Measurements from ENCODE around the gene RPP25.
A peak's percentile ranks its signal among the peaks of the same experiment; 100 is the strongest.

The RPP25 gene, protein sequence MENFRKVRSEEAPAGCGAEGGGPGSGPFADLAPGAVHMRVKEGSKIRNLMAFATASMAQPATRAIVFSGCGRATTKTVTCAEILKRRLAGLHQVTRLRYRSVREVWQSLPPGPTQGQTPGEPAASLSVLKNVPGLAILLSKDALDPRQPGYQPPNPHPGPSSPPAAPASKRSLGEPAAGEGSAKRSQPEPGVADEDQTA

DNA sequence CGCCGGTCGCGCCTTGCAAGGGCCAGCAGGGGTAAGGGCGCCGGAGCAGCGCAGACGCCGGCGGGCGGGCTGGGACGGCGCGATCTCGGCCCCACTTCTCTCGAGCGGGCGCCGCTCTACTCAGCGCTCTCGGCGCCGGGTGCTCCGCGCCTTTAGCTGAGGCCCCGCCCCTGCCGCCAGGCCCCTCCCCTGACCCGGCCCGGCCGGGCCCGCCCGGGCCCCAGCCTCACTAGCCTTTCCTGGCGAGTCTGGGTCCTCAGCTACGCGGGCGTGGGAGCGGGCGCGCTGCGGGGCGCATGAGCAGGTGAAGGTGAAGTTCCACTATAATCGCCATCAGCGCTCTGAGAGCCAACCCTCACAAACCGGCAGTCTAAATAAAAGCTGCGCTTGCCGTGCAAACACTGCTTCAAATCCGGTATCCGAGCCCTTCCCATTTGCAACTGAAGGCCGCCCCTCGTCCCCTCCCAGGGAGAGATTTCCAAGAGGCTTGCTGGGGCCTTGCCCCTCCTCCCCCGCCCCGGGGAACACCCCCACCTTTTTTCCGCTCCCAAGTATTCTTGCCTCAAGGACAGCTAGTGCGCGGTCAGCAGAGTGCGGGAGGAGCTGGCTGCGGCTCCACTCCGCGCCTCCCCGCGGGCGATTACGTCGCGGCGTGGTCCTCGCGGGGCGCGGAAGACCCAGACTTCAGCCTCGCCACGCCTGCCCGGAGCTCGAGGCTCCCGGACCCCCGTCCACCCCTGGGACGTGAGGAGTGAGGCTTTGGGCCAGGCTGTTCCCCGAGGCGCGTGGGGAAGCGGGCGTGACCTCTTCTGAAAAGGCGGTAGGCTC is at the start of gene RPP25:
RPP25 (minus strand) TSS at position 125 of the 828 bp plus-strand sequence. CDS start 189 bp downstream, outside the sequence.
- Histone ChIP-seq H3K27ac (ENCODE audit: low read length) (peak within 1 kb of the TSS; percentile 16; the same call in 1 of the 2 replicates), H3K36me3 (replicated peaks; ENCODE audit: insufficient read depth, low read length) (no peaks in the 10 kb centered on the region), H3K4me2 (ENCODE audit: low read depth, low read length) (peak within 1 kb of the TSS; percentile 98), H2AFZ (ENCODE audit: low read length) (peak within 1 kb of the TSS; percentile 84), H3K4me1 (ENCODE audit: low read length) (peaks cover 20% of the 10 kb centered on the region), H3K9me3 (replicated peaks; ENCODE audit: insufficient read depth, low read length) (no peaks in the 10 kb centered on the region), H3K9ac (ENCODE audit: low read length) (peak within 1 kb of the TSS; percentile 70), H3K4me3 (ENCODE audit: low read length) (peak within 1 kb of the TSS; percentile 69), H4K20me1 (ENCODE audit: insufficient read depth, low read length) (no peaks in the 10 kb centered on the region), H3F3A (ENCODE audit: insufficient read depth, low read length) (peaks cover 5% of the 10 kb centered on the region; the same call in 1 of the 2 replicates), H3K27me3 (replicated peaks; ENCODE audit: insufficient read depth, low read length) (no peaks in the 10 kb centered on the region), H3K9me2 (replicated peaks; ENCODE audit: insufficient read depth, low read length) (no peaks in the 10 kb centered on the region), H3K79me2 (ENCODE audit: low read length) (peaks cover 17% of the 10 kb centered on the region)
- peak; percentile 76 for DNase-seq
- no peak for TF ChIP-seq EZH2 (optimal IDR thresholded peaks at IDR 0.05; ENCODE audit: low read depth, low read length)
- no peak for TF ChIP-seq EZH2phosphoT487 (IDR thresholded peaks at IDR 0.05; ENCODE audit: low read length)
- TF ChIP-seq, protein P1, sequence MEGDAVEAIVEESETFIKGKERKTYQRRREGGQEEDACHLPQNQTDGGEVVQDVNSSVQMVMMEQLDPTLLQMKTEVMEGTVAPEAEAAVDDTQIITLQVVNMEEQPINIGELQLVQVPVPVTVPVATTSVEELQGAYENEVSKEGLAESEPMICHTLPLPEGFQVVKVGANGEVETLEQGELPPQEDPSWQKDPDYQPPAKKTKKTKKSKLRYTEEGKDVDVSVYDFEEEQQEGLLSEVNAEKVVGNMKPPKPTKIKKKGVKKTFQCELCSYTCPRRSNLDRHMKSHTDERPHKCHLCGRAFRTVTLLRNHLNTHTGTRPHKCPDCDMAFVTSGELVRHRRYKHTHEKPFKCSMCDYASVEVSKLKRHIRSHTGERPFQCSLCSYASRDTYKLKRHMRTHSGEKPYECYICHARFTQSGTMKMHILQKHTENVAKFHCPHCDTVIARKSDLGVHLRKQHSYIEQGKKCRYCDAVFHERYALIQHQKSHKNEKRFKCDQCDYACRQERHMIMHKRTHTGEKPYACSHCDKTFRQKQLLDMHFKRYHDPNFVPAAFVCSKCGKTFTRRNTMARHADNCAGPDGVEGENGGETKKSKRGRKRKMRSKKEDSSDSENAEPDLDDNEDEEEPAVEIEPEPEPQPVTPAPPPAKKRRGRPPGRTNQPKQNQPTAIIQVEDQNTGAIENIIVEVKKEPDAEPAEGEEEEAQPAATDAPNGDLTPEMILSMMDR (IDR thresholded peaks at IDR 0.05; ENCODE audit: low read length), result no peak

DNA sequence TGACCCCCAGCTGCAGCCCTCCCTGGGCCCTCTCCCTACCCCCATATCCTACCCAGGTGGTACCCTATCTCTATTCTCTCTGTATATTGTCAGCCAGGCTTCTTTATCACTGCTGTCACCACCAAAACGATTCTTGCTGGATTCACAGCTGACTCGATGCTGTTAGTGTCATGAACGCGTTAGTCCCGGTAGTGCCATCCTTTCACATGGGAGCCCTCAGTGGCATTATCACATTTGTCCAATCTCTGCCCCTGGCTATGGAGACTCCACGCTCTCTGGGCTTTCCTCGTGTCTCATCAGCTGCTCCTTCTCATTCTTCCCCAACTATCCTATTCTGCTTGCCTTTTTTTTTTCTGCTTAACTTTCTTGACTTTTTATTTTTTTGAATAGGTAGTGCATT is 45.8 kb upstream of the RPP25 start:
- Histone ChIP-seq H3K27me3 (replicated peaks; ENCODE audit: insufficient read depth, low read length) (no peaks in the 10 kb centered on the region), H3K79me2 (ENCODE audit: low read length) (no peaks in the 10 kb centered on the region), H3K36me3 (replicated peaks; ENCODE audit: insufficient read depth, low read length) (no peaks in the 10 kb centered on the region), H3K9ac (ENCODE audit: low read length) (no peak overlapping the region), H3K4me1 (ENCODE audit: low read length) (peaks cover 6% of the 10 kb centered on the region), H3K4me3 (ENCODE audit: low read length) (no peak overlapping the region), H3K9me2 (replicated peaks; ENCODE audit: insufficient read depth, low read length) (no peaks in the 10 kb centered on the region), H4K20me1 (ENCODE audit: insufficient read depth, low read length) (no peaks in the 10 kb centered on the region), H3F3A (ENCODE audit: insufficient read depth, low read length) (peaks cover 7% of the 10 kb centered on the region), H3K27ac (ENCODE audit: low read length) (no peak overlapping the region), H3K4me2 (ENCODE audit: low read depth, low read length) (no peak overlapping the region), H2AFZ (ENCODE audit: low read length) (no peak overlapping the region), H3K9me3 (replicated peaks; ENCODE audit: insufficient read depth, low read length) (no peaks in the 10 kb centered on the region)
- TF ChIP-seq EZH2phosphoT487 (IDR thresholded peaks at IDR 0.05; ENCODE audit: low read length), result no peak
- TF ChIP-seq, protein P1 (IDR thresholded peaks at IDR 0.05; ENCODE audit: low read length), result no peak
- TF ChIP-seq EZH2 (optimal IDR thresholded peaks at IDR 0.05; ENCODE audit: low read depth, low read length), result no peak
- no peak for DNase-seq

DNA sequence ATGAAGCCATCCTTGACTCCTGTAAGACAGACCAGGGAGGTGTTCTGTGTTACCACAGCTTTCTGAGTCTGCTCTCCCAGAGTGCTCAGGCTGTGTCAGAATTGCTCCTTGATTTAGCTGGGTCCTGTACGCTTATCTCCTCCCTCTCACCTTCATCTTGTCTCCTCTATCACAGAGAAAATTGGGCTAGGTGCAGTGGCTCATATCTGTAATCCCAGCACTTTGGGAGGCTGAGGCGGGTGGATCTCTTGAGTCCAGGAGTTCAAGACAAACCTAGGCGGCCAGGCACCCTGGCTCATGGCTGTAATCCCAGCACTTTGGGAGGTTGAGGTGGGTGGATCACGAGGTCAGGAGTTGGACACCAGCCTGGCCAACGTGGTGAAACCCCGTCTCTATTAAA is 44.7 kb upstream of the RPP25 start:
- Histone ChIP-seq H3K27me3 (replicated peaks; ENCODE audit: insufficient read depth, low read length) (no peaks in the 10 kb centered on the region), H3F3A (ENCODE audit: insufficient read depth, low read length) (no peaks in the 10 kb centered on the region), H3K9me2 (replicated peaks; ENCODE audit: insufficient read depth, low read length) (no peaks in the 10 kb centered on the region), H3K9me3 (replicated peaks; ENCODE audit: insufficient read depth, low read length) (no peaks in the 10 kb centered on the region), H3K4me1 (ENCODE audit: low read length) (no peaks in the 10 kb centered on the region), H3K4me3 (ENCODE audit: low read length) (no peak overlapping the region), H3K79me2 (ENCODE audit: low read length) (no peaks in the 10 kb centered on the region), H2AFZ (ENCODE audit: low read length) (no peak overlapping the region), H3K36me3 (replicated peaks; ENCODE audit: insufficient read depth, low read length) (no peaks in the 10 kb centered on the region), H4K20me1 (ENCODE audit: insufficient read depth, low read length) (no peaks in the 10 kb centered on the region), H3K27ac (ENCODE audit: low read length) (no peak overlapping the region), H3K4me2 (ENCODE audit: low read depth, low read length) (no peak overlapping the region), H3K9ac (ENCODE audit: low read length) (no peak overlapping the region)
- DNase-seq, result no peak
- TF ChIP-seq EZH2 (optimal IDR thresholded peaks at IDR 0.05; ENCODE audit: low read depth, low read length), result no peak

Measured in MM.1S (cell line).